ENCODE data around the gene SEMA6B. TPM values are rescaled to one million over a fixed set of nuclear protein-coding genes. Genes with fewer than 3 reads are reported as not detected.

SEMA6B gene
- total and polyA plus RNA-seq, 2 of the 4 experiments (the other 2 are of a cell fraction): 0.18 to 0.72 TPM

- no peak for ATAC-seq (ENCODE audit: low read depth)
- TF ChIP-seq, protein P1, sequence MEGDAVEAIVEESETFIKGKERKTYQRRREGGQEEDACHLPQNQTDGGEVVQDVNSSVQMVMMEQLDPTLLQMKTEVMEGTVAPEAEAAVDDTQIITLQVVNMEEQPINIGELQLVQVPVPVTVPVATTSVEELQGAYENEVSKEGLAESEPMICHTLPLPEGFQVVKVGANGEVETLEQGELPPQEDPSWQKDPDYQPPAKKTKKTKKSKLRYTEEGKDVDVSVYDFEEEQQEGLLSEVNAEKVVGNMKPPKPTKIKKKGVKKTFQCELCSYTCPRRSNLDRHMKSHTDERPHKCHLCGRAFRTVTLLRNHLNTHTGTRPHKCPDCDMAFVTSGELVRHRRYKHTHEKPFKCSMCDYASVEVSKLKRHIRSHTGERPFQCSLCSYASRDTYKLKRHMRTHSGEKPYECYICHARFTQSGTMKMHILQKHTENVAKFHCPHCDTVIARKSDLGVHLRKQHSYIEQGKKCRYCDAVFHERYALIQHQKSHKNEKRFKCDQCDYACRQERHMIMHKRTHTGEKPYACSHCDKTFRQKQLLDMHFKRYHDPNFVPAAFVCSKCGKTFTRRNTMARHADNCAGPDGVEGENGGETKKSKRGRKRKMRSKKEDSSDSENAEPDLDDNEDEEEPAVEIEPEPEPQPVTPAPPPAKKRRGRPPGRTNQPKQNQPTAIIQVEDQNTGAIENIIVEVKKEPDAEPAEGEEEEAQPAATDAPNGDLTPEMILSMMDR (conservative IDR thresholded peaks at IDR 0.05; ENCODE audit: low read depth, low read length): no peak
- TF ChIP-seq RCOR1 (IDR thresholded peaks at IDR 0.05; ENCODE audit: insufficient replicate concordance, low read length) (no peak), MAZ (IDR thresholded peaks at IDR 0.05; ENCODE audit: borderline replicate concordance, low read depth, low read length) (no peak), USF2 (IDR thresholded peaks at IDR 0.05; ENCODE audit: low read depth, low read length) (no peak), MXI1 (IDR thresholded peaks at IDR 0.05; ENCODE audit: borderline replicate concordance, low read depth, low read length) (no peak), NFE2L2 (IDR thresholded peaks at IDR 0.05; ENCODE audit: low read depth, low read length) (no peak)
- Histone ChIP-seq H2BK120ac (ENCODE audit: low read depth, low read length) (no peak overlapping the region), H2BK20ac (ENCODE audit: low read depth, low read length) (no peak overlapping the region), H3K4me3 (ENCODE audit: insufficient read depth, low read depth, low read length) (no peak overlapping the region), H2AK9ac (replicated peaks; ENCODE audit: low read depth, low read length, poor library complexity) (no peak overlapping the region), H2AFZ (replicated peaks; ENCODE audit: low read length, poor library complexity) (no peak overlapping the region), H3K9me3 (ENCODE audit: control insufficient read depth, insufficient read depth, low read length) (no peaks in the 10 kb centered on the region), H3K27me3 (ENCODE audit: control insufficient read depth, insufficient read depth, low read length) (no peaks in the 10 kb centered on the region), H3K4me1 (ENCODE audit: control insufficient read depth, insufficient read depth, low read length) (peaks cover 4% of the 10 kb centered on the region), H3K4ac (ENCODE audit: low read depth, low read length) (no peak overlapping the region), H3K9me1 (ENCODE audit: insufficient read depth, low read length) (peaks cover 8% of the 10 kb centered on the region; the same call in 1 of the 2 replicates), H3K9ac (ENCODE audit: low read depth, low read length) (no peak overlapping the region), H4K5ac (ENCODE audit: low read depth, low read length) (no peak overlapping the region), H2AK5ac (ENCODE audit: low read depth, low read length) (no peak overlapping the region), H3K18ac (ENCODE audit: low read depth, low read length) (no peak overlapping the region), H3K27ac (ENCODE audit: insufficient read depth, low read length) (no peak overlapping the region), H3K56ac (ENCODE audit: extremely low read depth, insufficient read depth, low read length) (no peak overlapping the region), H4K8ac (ENCODE audit: low read depth in 2 of 2, low read length in 2 of 2) (no peak overlapping the region), H3K36me3 (ENCODE audit: control insufficient read depth, insufficient read depth, low read length) (peaks cover 17% of the 10 kb centered on the region; the same call in 1 of the 2 replicates), H3K23ac (ENCODE audit: low read depth, low read length) (no peak overlapping the region), H3K14ac (replicated peaks; ENCODE audit: low read depth, low read length) (no peak overlapping the region), H3K4me2 (ENCODE audit: low read depth, low read length) (no peak overlapping the region), H4K20me1 (ENCODE audit: insufficient read depth, low read length) (no peaks in the 10 kb centered on the region), H2BK5ac (ENCODE audit: low read depth, low read length, poor library complexity, severe bottlenecking) (no peak overlapping the region), H4K91ac (ENCODE audit: insufficient read depth, low read depth, low read length) (no peak overlapping the region), H2BK15ac (ENCODE audit: low read depth, low read length) (no peak overlapping the region), H3K79me1 (ENCODE audit: low read depth in 1 of 2, low read length in 2 of 2) (peaks cover 0 to 8% of the 10 kb centered on the region in 2 experiments; a peak in 1 of 4 replicates)
- in situ Hi-C loops (cut with MboI; ENCODE audit: low sequenced_read_pairs) (no loop called here), intact Hi-C loops (cut with micrococcal nuclease) (no loop called here), dilution Hi-C loops (cut with HindIII; ENCODE audit: low sequenced_read_pairs, unreplicated experiment) (no loop called here)
- 91% methylated on average over 7 of the region's 21 CpGs; no CpG with 5 or more reads in 1 of the 2 experiments for WGBS, 2 experiments (ENCODE audit: extremely low coverage in 2 of 2, insufficient read length in 1 of 2)
- no peak for DNase-seq
- ChIA-PET POLR2A (ENCODE audit: unreplicated experiment) (no interaction called here), CTCF (no interaction called here)
- BruUV-seq (replicated peaks): no TSS peak
Observed at GRCh38 chr19:4508698-4509097, 50.8 kb downstream of the SEMA6B start.
